ENCODE results near the gene TSPAN8.
"Not testable (repeated sequence)": the region's sequence is repeated elsewhere in the genome, so short reads cannot be mapped to it uniquely, and the experiment has no call there.

The TSPAN8 gene

DNA sequence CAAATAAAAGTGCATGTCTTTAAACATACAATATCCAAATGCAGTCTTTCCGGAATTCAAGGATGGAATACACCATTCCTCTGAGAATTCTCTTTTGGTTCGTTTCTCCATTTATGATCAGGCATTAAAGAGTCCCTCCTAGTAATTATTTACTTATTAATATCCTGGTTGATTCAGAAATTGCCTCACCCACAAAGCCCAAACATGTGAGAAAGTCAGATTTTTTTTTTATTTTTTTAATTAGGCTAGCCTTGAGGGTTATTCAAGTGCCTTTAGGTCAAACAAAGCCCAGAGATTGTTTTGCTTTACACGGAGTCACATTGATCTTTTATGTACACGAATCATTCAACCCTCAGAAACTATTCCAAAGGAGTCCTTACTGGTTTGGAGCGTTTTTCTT lies 6.4 kb upstream of the TSPAN8 start:
- DNase-seq: no peak

GRCh38 chr12:71162832-71163763 lies 5.3 kb upstream of the TSPAN8 start:
- DNase-seq: no peak

DNA sequence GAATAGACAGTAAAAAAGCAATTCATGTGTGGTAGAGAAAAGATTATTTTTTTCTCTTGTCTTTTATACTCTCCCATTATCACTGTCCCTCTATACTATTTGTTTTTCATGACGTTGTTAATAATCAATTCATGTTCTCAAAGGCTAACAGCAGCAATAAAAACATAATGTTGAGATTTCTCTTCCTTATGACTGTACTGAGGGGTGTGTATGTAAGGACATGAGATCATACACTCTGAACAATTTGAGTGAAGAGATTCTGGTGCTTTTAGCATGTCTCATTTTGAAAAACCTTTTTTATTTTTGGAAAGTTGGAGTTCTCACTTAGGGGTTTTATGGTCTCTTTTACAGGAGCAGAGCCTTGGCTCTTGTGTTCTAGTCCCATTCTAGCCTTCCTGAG lies 3.8 kb upstream of the TSPAN8 start:
- no peak for DNase-seq

- no peak for DNase-seq
Observed at GRCh38 chr12:71160585-71160984, 2.8 kb upstream of the TSPAN8 start.

- DNase-seq: no peak
Observed at GRCh38 chr12:71159878-71160277, 2.1 kb upstream of the TSPAN8 start.

DNA sequence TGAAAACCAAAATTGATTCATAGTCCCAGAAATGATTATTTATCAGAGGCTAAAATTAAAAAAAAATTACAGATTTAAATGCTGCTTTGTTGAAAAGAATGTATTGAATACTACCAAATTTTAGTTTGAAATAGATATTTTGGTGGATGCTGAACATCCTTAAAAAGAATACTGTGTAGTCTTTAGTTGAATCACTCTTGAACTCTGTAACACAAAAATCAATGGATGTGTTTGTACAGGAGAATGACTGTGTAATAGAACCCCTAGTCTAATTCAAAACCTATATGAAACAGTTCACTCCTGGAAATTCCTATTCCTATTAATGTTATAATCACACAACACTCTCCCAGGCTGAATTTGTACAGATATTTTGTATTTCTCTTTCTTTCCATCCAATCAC lies 1.5 kb upstream of the TSPAN8 start:
- DNase-seq: no peak

- DNase-seq: no peak
Observed at GRCh38 chr12:71158361-71158882, 623 bp upstream of the TSPAN8 start.

- no peak for DNase-seq
Observed at GRCh38 chr12:71155225-71155624, 2.6 kb downstream of the TSPAN8 start.

GRCh38 chr12:71152851-71153250 lies 4.9 kb downstream of the TSPAN8 start:
- DNase-seq: no peak

DNA sequence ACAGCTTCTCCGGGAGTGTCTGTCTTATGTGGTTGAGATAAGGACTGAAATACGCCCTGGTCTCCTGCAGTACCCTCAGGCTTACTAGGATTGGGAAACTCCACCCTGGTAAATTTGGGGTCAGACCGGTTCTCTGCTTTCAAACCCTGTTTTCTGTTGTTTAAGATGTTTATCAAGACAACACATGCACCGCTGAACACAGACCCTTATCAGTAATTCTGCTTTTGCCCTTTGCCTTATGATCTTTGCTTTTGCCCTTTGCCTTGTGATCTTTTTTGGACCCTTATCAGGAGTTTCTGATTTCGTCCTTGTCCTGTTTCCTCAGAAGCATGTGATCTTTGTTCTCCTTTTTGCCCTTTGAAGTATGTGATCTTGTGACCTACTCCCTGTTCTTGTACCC lies 7.8 kb downstream of the TSPAN8 start:
- DNase-seq: not testable (repeated sequence)

DNA sequence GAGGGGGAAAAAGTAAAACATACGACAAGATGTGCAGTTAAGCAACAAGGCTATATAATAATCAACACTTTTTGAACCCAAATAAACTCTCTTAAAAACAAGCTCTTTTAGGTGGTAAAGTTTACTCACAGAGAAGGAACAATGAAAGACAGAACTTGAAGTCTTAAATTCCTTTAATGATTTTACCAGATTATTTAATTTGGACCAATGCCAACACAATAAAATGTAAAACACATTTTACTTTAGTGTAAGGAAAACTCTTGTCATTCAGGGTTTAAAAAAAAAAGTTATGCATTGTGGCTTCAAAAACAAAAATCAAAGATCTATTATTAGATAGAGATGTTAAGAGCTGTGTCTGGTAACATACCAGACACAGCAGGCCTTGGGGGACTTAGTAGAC lies 13.1 kb downstream of the TSPAN8 start:
- no peak for DNase-seq

DNA sequence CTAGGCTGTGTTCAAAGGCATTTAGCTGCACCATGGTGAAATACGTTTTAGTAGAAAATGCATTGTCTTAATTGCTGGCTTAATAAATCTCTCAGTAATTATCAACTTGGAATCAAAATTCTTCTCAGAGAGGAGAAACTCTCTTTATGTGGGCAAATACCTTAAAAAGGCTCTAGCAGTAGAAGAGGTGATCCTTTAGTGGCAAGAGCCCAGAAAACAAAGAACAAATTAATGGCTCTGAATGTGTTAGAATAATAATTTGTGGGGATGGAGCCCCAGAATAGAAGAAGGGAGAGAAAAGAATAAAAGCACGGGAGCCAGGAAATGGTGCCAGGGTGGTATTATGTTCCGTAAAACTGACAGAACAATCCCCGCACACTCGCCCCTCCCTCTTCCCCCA lies 14.8 kb downstream of the TSPAN8 start:
- no peak for DNase-seq

- no peak for DNase-seq
Observed at GRCh38 chr12:71142016-71142415, 15.8 kb downstream of the TSPAN8 start.

DNA sequence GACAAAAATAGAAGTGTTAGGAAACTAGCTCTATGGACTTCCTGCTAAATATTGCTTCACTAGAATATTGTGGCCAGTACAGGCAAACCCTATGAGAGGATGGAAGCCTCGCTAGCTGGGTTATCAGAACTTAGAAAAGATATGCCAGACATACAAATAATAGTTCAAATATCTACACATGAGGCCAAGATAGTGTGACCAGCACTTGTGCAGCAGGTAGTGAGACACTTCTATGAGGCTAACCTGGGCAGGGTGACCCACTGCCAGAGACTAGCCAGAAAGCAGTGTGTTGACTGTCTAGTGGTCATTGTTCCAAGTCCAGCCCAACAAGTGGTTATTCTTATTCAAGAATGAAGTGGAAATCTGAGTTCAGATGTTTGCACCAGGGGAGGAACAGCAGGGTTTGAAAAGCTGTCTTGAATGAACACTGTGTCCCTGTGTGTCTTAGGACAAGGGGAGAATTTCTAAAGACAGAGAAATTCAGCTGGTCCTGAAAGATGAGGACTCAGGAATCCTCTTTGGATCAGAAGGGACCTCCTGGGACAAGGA lies 16.3 kb downstream of the TSPAN8 start:
- no peak for DNase-seq

DNA sequence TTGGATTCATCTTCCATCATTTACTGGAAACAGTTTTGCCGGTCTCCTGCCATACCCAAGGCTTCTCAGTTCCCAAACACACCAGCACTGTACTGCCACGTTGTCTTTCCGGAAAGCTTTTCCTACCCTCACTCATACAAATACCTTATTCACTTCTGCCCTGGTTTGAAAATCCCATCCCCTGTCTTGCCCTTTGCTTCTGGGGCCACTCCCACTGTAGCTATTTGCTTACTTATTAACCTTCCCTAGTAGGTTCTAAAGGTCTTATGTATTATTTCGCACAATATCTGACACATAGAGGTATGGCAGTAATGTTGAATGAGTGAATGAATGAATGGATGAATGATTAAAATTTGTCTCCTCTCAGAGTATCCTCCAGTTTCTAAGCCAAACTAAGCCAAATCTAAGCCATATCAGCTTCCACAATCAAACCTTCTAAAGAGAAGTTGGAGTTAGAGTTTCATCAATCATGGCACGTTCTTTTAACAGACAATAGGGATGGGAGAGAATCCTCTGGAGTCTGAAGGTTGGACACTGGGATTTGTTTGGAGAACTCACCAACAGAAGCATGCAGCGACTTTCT lies 18.6 kb downstream of the TSPAN8 start:
- no peak for DNase-seq

GRCh38 chr12:71138011-71138410 lies 19.8 kb downstream of the TSPAN8 start:
- DNase-seq: no peak

- no peak for DNase-seq
Observed at GRCh38 chr12:71135812-71136176, 22.0 kb downstream of the TSPAN8 start.

- no peak for DNase-seq
Observed at GRCh38 chr12:71135077-71135811, 22.6 kb downstream of the TSPAN8 start.

DNA sequence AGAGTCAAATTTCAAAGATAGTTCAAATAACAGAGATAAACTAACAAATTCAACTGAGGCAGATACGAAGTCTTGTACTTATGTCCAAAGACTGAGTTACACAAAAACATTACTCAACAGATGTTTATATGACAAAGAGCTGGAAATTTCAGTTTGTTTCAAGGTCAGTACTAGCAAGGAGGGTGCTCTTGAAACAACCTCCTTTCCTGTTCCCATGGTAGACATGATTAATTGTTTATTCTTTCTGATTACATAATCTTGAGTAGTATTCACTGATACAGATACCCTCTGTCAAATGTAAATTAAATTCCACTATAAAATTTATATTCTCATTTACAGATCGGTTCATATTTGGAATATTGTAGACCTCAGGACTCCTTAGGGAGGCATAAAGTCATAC lies 23.4 kb downstream of the TSPAN8 start:
- DNase-seq: no peak

DNA sequence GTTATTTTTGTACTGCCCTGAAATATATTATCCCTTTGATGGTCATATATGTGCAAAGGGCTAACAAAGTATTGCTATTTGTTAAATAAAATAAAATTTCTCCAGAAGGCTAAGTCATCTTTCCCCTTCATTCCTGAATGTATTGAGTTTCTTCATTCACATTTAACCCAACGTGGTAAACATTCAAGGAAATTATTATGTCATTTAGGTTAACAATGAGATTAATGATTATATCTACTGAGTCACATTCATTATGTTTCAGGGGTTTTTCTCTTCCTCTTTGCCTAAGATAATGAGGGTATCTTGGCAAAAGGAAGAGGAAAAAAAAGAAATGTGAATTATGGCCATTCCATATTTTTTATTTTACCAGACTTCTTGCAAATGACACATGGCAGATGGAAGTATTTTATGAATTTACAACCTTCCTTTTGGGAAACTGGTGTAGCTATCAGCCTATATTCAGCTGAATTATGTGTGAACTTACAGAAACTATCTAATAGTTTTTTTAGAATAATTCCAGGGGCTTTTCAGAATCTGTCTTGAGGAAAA lies 27.2 kb downstream of the TSPAN8 start:
- no peak for DNase-seq

GRCh38 chr12:71129364-71129763 lies 28.4 kb downstream of the TSPAN8 start:
- DNase-seq: no peak

- no peak for DNase-seq
Observed at GRCh38 chr12:71128191-71128788, 29.5 kb downstream of the TSPAN8 start.

GRCh38 chr12:71125949-71126348 lies 31.9 kb downstream of the TSPAN8 start:
- DNase-seq: no peak
